Heart left ventricle (tissue), 16 donors: ENCODE measurements around the gene CHST11. TPM values are rescaled to one million over a fixed set of nuclear protein-coding genes. Genes with fewer than 3 reads are reported as not detected.
A peak's percentile ranks its signal among the peaks of the same experiment; 100 is the strongest.

Experiments
- ATAC-seq, 4 donors: fragments of 200-7000 bp; cut with Tn5 transposase; one replicate each; pipeline ENCODE4 v1.9.1; 2020 to 2022; ENCODE audit warnings: moderate library complexity in 4 of 4, mild to moderate bottlenecking in 3 of 4, moderate number of reproducible peaks in 1 of 4
- DNase-seq, 5 donors: peaks; one replicate each; pipeline ENCODE4 v3.0.0-alpha.2; 2020
- H3K27ac ChIP-seq, 12 donors: fragments of 200-600 bp; sonication (generic) in 4 of 12; one replicate each; pipeline versions ENCODE4 v1.5.0 to v1.8.0; 2016 to 2022; ENCODE audit warnings: mild to moderate bottlenecking in 2 of 12
- H3K27me3 ChIP-seq, 9 donors: fragments of 200-600 bp; sonication (generic) in 2 of 9; one replicate each; pipeline versions ENCODE4 v1.5.1 to v1.8.0; 2016 to 2022; ENCODE audit warnings: mild to moderate bottlenecking in 3 of 9
- H3K36me3 ChIP-seq, 9 donors: fragments of 200-600 bp; sonication (generic) in 2 of 9; one replicate each; pipeline versions ENCODE4 v1.5.0 to v1.8.0; 2018 to 2022; ENCODE audit warnings: mild to moderate bottlenecking in 2 of 9
- H3K4me1 ChIP-seq, 12 donors: fragments of 200-600 bp; sonication (generic) in 4 of 12; one replicate each; pipeline versions ENCODE4 v1.5.0 to v1.8.0; 2016 to 2022; ENCODE audit warnings: mild to moderate bottlenecking in 3 of 12
- H3K4me3 ChIP-seq, 12 donors: fragments of 200-600 bp; sonication (generic) in 4 of 12; one replicate each; pipeline versions ENCODE4 v1.5.0 to v1.8.0; 2017 to 2022; ENCODE audit warnings: mild to moderate bottlenecking in 9 of 12, moderate library complexity in 4 of 12
- H3K9me3 ChIP-seq, 12 donors: fragments of 200-600 bp; sonication (generic) in 4 of 12; one replicate each; pipeline versions ENCODE4 v1.5.0 to v1.8.0; 2016 to 2022; ENCODE audit warnings: mild to moderate bottlenecking in 1 of 12
- CTCF ChIP-seq, 12 donors: fragments of 200-600 bp; sonication (generic) in 4 of 12; IDR thresholded peaks; one replicate each; pipeline versions ENCODE4 v1.5.0 to v1.8.0; 2018 to 2022; ENCODE audit warnings: antibody characterized with exemption in 12 of 12, mild to moderate bottlenecking in 5 of 12
- POLR2A ChIP-seq, 2 donors: fragments of 450-650 bp; IDR thresholded peaks; one replicate each; pipeline ENCODE4 v1.6.1; 2017; ENCODE audit warnings: antibody characterized with exemption in 2 of 2, mild to moderate bottlenecking in 2 of 2, moderate library complexity in 2 of 2
- WGBS, 4 donors: extraction: QIAGEN DNeasy Blood & Tissue Kit in 2 of 4; methylation state at CpG; one replicate each; pipeline versions ENCODE4 v1.1.5 to v1.1.7; 2013 to 2018; 5-methylcytosine and 5-hydroxymethylcytosine counted together
- intact Hi-C, 10 donors: fragments of 100-400 bp; cut with DNase I; formaldehyde crosslinking; loops; one replicate each; pipeline versions ENCODE4 v1.11.1 to v1.14.2; 2022
- polyA plus RNA-seq, 2 donors: library from polyadenylated mRNA; stranded (reverse); fragments of 200-250 nt; gene quantifications; one replicate each; pipeline ENCODE4 v1.2.3, GENCODE V29; 2013
- total RNA-seq, 9 donors: library from RNA; depleted of rRNA in 2 of 9; stranded (reverse); fragments of >200 nt in 2 of 9; fragmentation: NEBNext Ultra II Directional in 3 of 9; extraction: Animal tissue kit (Norgen Biotek cat#: 25700) in 3 of 9; gene quantifications; one replicate each; pipeline versions ENCODE4 v1.1.0 to v1.2.4, GENCODE V29; 2016 to 2023
- donor health status: ischemic (EF 13 %, LVEDD 7.1; RV severe dilation, severe dysfunction).
- donor health status: healthy with polysubstance abuse.
- donor health status: DM: no; HTN: yes; CAD: no.
- donor health status: DM: no; HTN: no; CAD: no.
- donor health status: ischemic (EF 25% LVEDD 6.9; RV normal size, moderate dysfunction).
- donor health status: ischemic (EF 25% LVEDD 5.7; RV mildly dilated, moderate dysfunction).
- donor health status: healthy.
- donor health status: DM: yes; HTN: yes; CAD: no.
- donor health status: ischemic (EF 35%, LVEDD 5.7; RV mildly dilated, moderate dysfunction).
- donor health status: nonischemic (EF 11% LVEDD 7.7; RV severe dilation, severe dysfunction).
- donor health status: DM: yes; HTN: yes; CAD: no.
- donor health status: PGD.
- donor health status: ischemic (EF 29% LVEDD 5.4; RV normal size, mild dysfunction).
- donor health status: nonischemic (EF 23%, LVEDD 6.1; RV moderate dilation, normal function).

CHST11 gene
- total and polyA plus RNA-seq, 11 donors = 1.1 to 16.9 (median 3.4) TPM

GRCh38 chr12:104598342-104599271, 141.9 kb downstream of the CHST11 start:
- H3K9me3 ChIP-seq = no peaks in the 10 kb centered on the region
- TF ChIP-seq CTCF (IDR thresholded peaks at IDR 0.05) (no peak), POLR2A (IDR thresholded peaks at IDR 0.05) (no peak)
- DNase-seq (peak in 1 of 5 donors; percentile 35), ATAC-seq (no peak)
- no peaks in the 10 kb centered on the region for H3K27me3 ChIP-seq
- H3K4me1 ChIP-seq = peaks cover 0 to 85% (median 2%) of the 10 kb centered on the region in 12 donors
- H3K36me3 ChIP-seq = no peaks in the 10 kb centered on the region
- 69 to 82% (median 77%) methylated on average over 10 to 15 of the region's 15 CpGs for WGBS, 4 donors
- H3K27ac ChIP-seq = no peak overlapping the region
- intact Hi-C loops = no loop called here
- H3K4me3 ChIP-seq = no peak overlapping the region

GRCh38 chr12:104599272-104600035, 142.7 kb downstream of the CHST11 start:
- intact Hi-C loops = loop anchor here in 4 of 10 donors (10.0 kb wide), 1 partner anchor 145 kb away; the partner anchor contains the start of gene CHST11 (in 4 of the 4)
- ATAC-seq = no peak
- H3K27ac ChIP-seq = no peak overlapping the region
- H3K36me3 ChIP-seq = no peaks in the 10 kb centered on the region
- H3K9me3 ChIP-seq = no peaks in the 10 kb centered on the region
- no peaks in the 10 kb centered on the region for H3K27me3 ChIP-seq
- no peak overlapping the region for H3K4me3 ChIP-seq
- peaks cover 0 to 93% (median 10%) of the 10 kb centered on the region in 12 donors for H3K4me1 ChIP-seq
- 89 to 91% (median 90%) methylated on average over 16 of the region's 16 CpGs for WGBS, 4 donors
- TF ChIP-seq CTCF (IDR thresholded peaks at IDR 0.05) (no peak), POLR2A (IDR thresholded peaks at IDR 0.05) (no peak)
- DNase-seq = no peak

GRCh38 chr12:104600036-104600712, 143.4 kb downstream of the CHST11 start:
- ATAC-seq (no peak), DNase-seq (no peak)
- no peaks in the 10 kb centered on the region for H3K27me3 ChIP-seq
- no peaks in the 10 kb centered on the region for H3K36me3 ChIP-seq
- intact Hi-C loops = loop anchor here in 4 of 10 donors (10.0 kb wide), 1 partner anchor 145 kb away; the partner anchor contains the start of gene CHST11 (in 4 of the 4)
- H3K9me3 ChIP-seq = no peaks in the 10 kb centered on the region
- no peak for TF ChIP-seq CTCF (IDR thresholded peaks at IDR 0.05)
- TF ChIP-seq POLR2A (IDR thresholded peaks at IDR 0.05) = no peak
- peaks cover 0 to 97% (median 13%) of the 10 kb centered on the region in 12 donors for H3K4me1 ChIP-seq
- no peak overlapping the region for H3K27ac ChIP-seq
- WGBS, 4 donors = 81 to 93% (median 87%) methylated on average over 4 of the region's 4 CpGs
- H3K4me3 ChIP-seq = no peak overlapping the region
